HUES64 (cell line): ENCODE measurements around the gene AIF1L.
"Not testable (repeated sequence)": the region's sequence is repeated elsewhere in the genome, so short reads cannot be mapped to it uniquely, and the experiment has no call there.

Experiments
- H3K27ac ChIP-seq: 2 replicates; pipeline ENCODE4 v1.7.0; 2013; ENCODE audit warnings: low read depth, low read length, inconsistent platforms
- H3K27me3 ChIP-seq: 2 replicates; pipeline ENCODE4 v1.6.1; 2013; ENCODE audit warnings: mild to moderate bottlenecking, low read length; ENCODE audit not compliant: insufficient read depth
- H3K36me3 ChIP-seq: 2 replicates; pipeline ENCODE4 v1.6.1; 2013; ENCODE audit warnings: mild to moderate bottlenecking, low read length; ENCODE audit not compliant: insufficient read depth
- H3K4me1 ChIP-seq: 2 replicates; pipeline ENCODE4 v1.6.1; 2013; ENCODE audit warnings: mild to moderate bottlenecking, low read length, moderate library complexity; ENCODE audit not compliant: insufficient read depth
- H3K4me3 ChIP-seq: 2 replicates; pipeline ENCODE4 v1.5.1; 2013; ENCODE audit warnings: mild to moderate bottlenecking, low read length, moderate library complexity
- H3K9ac ChIP-seq: 2 replicates; pipeline ENCODE4 v1.6.1; 2013; ENCODE audit warnings: mild to moderate bottlenecking, low read depth, low read length
- H3K9me3 ChIP-seq: 2 replicates; pipeline ENCODE4 v1.6.1; 2013; ENCODE audit warnings: low read depth, low read length; ENCODE audit not compliant: insufficient read depth
- WGBS: fragments of 150-250, 120-280 bp; methylation state at CpG from one replicate; pipeline ENCODE4 v1.1.7; 2013; ENCODE audit warnings: missing lambda C conversion rate; 5-methylcytosine and 5-hydroxymethylcytosine counted together

Gene AIF1L

GRCh38 chr9:131092548-131093440, 3.5 kb upstream of the AIF1L start:
- H3K4me1 ChIP-seq = peaks cover 11% of the 10 kb centered on the region
- no peaks in the 10 kb centered on the region for H3K9me3 ChIP-seq
- no peak overlapping the region for H3K27ac ChIP-seq
- H3K27me3 ChIP-seq = no peaks in the 10 kb centered on the region
- H3K9ac ChIP-seq = no peak overlapping the region
- H3K36me3 ChIP-seq = peaks cover under 1% of the 10 kb centered on the region; the same call in 1 of the 2 replicates
- WGBS = 89% methylated on average over 24 of the region's 24 CpGs
- H3K4me3 ChIP-seq = no peak overlapping the region

DNA sequence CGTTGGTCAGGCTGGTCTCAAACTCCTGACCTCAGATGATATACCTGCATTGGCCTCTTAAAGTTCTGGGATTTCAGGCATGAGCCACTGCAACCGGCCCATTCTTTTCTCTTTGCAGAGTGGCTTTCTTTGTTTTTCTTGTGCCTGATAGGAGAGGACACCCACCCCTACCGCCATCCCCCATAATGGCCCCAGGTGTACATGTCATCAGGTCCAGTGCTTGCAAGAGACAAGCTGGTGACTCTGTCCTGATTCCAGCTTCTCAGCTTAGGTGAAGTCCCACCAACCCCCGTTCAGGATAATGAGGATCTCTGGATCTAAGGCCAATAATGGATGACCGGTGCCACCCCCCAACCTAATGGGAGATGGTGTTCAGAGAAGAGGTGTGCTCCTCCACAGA, 2.3 kb upstream of the AIF1L start:
- H3K9me3 ChIP-seq = no peaks in the 10 kb centered on the region
- H3K27me3 ChIP-seq = no peaks in the 10 kb centered on the region
- no peak overlapping the region for H3K9ac ChIP-seq
- no peak overlapping the region for H3K4me3 ChIP-seq
- H3K36me3 ChIP-seq = no peaks in the 10 kb centered on the region; the same call in 1 of the 2 replicates
- 92% methylated on average over 5 of the region's 5 CpGs for WGBS
- H3K27ac ChIP-seq = no peak overlapping the region
- H3K4me1 ChIP-seq = peaks cover 21% of the 10 kb centered on the region

DNA sequence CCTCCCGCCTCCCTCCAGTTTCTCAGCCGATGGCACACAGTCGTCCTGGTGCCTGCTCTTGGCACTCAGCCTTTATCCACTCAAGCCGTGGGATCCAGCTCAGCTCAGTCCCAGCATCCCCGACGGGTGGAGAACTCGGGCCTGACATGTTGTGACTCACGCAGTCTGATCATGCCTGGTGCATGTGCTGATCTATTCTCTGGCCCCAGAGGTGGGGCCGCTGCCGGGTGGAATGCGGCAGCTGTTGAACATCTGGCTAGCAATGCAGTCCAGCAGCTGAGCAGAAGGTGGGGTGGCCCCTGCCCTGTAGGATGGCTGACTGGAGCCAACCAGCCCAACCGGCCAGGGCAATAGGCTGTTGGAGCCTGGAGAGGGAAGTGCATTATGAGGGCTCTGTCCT, 1.7 kb upstream of the AIF1L start:
- Histone ChIP-seq H3K9ac (no peak overlapping the region), H3K27me3 (no peaks in the 10 kb centered on the region), H3K4me1 (peaks cover 24% of the 10 kb centered on the region), H3K36me3 (no peaks in the 10 kb centered on the region; the same call in 1 of the 2 replicates), H3K4me3 (no peak overlapping the region), H3K9me3 (no peaks in the 10 kb centered on the region), H3K27ac (no peak overlapping the region)
- 87% methylated on average over 12 of the region's 12 CpGs for WGBS

GRCh38 chr9:131095666-131096268, 564 bp upstream of the AIF1L start:
- WGBS = 38% methylated on average over 15 of the region's 16 CpGs
- Histone ChIP-seq H3K4me1 (peaks cover 30% of the 10 kb centered on the region), H3K36me3 (no peaks in the 10 kb centered on the region; the same call in 1 of the 2 replicates)

GRCh38 chr9:131097126-131097947, 1.0 kb downstream of the AIF1L start:
- peaks cover 7% of the 10 kb centered on the region for H3K36me3 ChIP-seq
- H3K4me3 ChIP-seq = peak overlapping the region; percentile 88
- peaks cover 31% of the 10 kb centered on the region for H3K4me1 ChIP-seq
- WGBS = 26% methylated on average over 17 of the region's 19 CpGs
- no peaks in the 10 kb centered on the region for H3K9me3 ChIP-seq
- H3K27me3 ChIP-seq = no peaks in the 10 kb centered on the region
- H3K27ac ChIP-seq = peak overlapping the region; percentile 91
- H3K9ac ChIP-seq = peak overlapping the region; percentile 93

More at GRCh38 chr9:131095666-131096268, 564 bp upstream of the AIF1L start:
- Histone ChIP-seq H3K27ac (peak overlapping the region; percentile 11; the same call in 1 of the 2 replicates), H3K9me3 (no peaks in the 10 kb centered on the region), H3K9ac (no peak overlapping the region), H3K4me3 (peak overlapping the region; percentile 88), H3K27me3 (no peaks in the 10 kb centered on the region)

DNA sequence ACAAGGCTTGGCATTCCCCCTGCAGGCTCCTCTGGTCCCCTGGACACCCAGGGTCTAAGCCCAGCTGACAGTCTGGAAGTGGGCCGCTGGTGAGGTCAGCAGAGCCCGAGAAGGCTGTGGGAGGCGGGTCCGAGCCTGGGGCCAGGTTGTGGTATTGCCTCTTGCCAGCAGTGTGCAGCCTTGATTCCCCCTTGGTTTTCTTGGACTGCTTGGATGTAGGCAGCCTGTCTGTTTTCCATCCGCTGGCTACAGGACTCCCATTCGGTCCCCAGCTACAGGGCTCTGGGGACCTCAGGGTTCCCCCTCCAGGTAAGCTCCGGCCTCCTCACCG, 1.6 kb downstream of the AIF1L start:
- 88% methylated on average over 8 of the region's 8 CpGs for WGBS
- Histone ChIP-seq H3K4me3 (no peak overlapping the region), H3K9me3 (no peaks in the 10 kb centered on the region), H3K36me3 (peaks cover 7% of the 10 kb centered on the region), H3K27me3 (no peaks in the 10 kb centered on the region), H3K9ac (no peak overlapping the region), H3K4me1 (peaks cover 32% of the 10 kb centered on the region), H3K27ac (no peak overlapping the region)

DNA sequence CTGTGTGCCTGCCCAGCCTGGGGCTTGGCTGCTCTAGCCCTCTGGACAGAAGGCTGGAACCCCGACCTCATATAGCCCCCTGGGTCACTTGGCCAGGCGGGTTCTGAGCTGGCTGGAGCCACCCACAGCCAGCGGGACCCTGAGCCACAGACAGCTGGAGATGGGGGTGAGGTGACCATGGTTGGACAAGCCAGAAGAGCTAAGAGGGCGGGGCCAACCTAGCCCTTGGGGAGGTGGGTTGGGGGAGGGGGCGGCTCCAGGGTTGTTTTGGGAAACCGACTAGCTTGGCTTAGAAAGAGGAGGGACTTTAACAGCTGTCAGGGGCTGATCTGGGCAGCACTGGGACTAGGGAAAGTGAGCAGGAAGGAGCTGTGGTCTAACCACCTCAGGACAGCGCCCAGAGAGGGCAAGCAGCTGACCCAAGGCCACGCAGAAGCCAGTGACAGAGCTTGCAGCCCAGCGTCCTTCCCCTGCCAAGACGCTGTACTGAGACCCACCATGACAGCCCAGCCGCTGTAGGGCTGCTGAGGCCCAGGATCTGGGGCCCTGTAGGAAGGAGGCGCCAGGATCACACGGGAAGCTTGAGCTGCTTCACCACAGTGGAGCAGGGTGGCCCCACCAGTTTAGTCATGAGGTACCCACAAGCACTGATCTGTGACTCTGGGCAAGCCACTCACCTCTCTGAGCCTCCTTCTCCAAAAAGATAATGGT, 2.2 kb downstream of the AIF1L start:
- no peak overlapping the region for H3K9ac ChIP-seq
- H3K4me1 ChIP-seq = peaks cover 34% of the 10 kb centered on the region
- 78% methylated on average over 13 of the region's 13 CpGs for WGBS
- H3K27ac ChIP-seq = no peak overlapping the region
- H3K27me3 ChIP-seq = no peaks in the 10 kb centered on the region
- H3K4me3 ChIP-seq = no peak overlapping the region
- peaks cover 7% of the 10 kb centered on the region for H3K36me3 ChIP-seq
- H3K9me3 ChIP-seq = no peaks in the 10 kb centered on the region

- H3K4me3 ChIP-seq = no peak overlapping the region
- no peaks in the 10 kb centered on the region for H3K9me3 ChIP-seq
- peaks cover 7% of the 10 kb centered on the region for H3K36me3 ChIP-seq
- peaks cover 37% of the 10 kb centered on the region for H3K4me1 ChIP-seq
- 86% methylated on average over 8 of the region's 8 CpGs for WGBS
- no peak overlapping the region; the same call in 1 of the 2 replicates for H3K27ac ChIP-seq
- H3K9ac ChIP-seq = no peak overlapping the region
- H3K27me3 ChIP-seq = no peaks in the 10 kb centered on the region
These were observed 2.8 kb downstream of the AIF1L start for GRCh38 chr9:131099102-131099606.

DNA sequence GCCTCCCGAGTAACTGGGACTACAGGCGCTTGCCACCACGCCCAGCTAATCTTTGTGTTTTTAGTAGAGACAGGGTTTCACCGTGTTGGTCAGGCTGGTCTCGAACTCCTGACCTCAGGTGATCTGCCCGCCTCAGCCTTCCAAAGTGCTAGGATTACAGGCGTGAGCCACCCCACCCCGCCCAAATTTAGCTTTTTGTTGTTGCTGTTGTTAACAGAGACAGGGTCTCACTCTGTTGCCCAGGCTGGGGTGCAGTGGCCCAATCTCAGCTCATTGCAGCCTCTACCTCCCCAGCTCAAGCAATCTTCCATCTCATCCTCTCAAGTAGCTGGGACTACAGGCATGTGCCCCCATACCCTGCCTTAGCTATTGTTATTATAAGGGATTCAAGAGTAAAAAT, 3.5 kb downstream of the AIF1L start:
- Histone ChIP-seq H3K9ac (peak overlapping the region; percentile 12; the same call in 1 of the 2 replicates), H3K4me1 (peaks cover 37% of the 10 kb centered on the region)

DNA sequence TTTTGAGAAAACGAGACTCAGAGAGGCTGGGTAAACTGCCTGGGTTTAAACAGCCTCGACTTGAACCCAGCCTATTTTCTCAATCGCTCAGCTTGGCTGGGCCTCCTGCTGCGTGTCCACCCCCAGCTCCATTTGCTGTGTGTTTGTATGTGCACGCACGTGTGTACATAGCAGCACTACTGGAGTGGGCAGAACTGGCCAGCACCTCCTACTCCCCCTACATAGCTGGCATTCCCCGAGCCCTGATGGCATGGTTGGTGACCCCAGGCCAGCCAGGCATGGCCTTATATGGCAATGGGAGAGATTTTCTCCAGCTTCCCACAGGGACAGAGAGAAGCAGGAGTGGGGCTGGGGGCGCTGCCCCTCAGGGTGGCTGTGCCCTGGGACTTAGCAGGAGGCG, 4.1 kb downstream of the AIF1L start:
- Histone ChIP-seq H3K9ac (peak overlapping the region; percentile 12; the same call in 1 of the 2 replicates), H3K4me1 (peaks cover 37% of the 10 kb centered on the region)

More for the DNA sequence above, 3.5 kb downstream of the AIF1L start:
- H3K36me3 ChIP-seq, H3K9me3 ChIP-seq, H3K4me3 ChIP-seq, H3K27me3 ChIP-seq: not testable (repeated sequence)
- H3K27ac ChIP-seq = peak overlapping the region; percentile 61
- WGBS = 90% methylated on average over 8 of the region's 8 CpGs

More for the DNA sequence above, 4.1 kb downstream of the AIF1L start:
- H3K36me3 ChIP-seq = peaks cover 11% of the 10 kb centered on the region
- peak overlapping the region; percentile 61 for H3K27ac ChIP-seq
- H3K4me3 ChIP-seq = no peak overlapping the region
- 94% methylated on average over 9 of the region's 9 CpGs for WGBS
- H3K27me3 ChIP-seq = no peaks in the 10 kb centered on the region
- H3K9me3 ChIP-seq = no peaks in the 10 kb centered on the region
